ENCODE data around the gene CPSF3.

Gene CPSF3

GRCh38 chr2:9379391-9379755 lies 44.1 kb upstream of the CPSF3 start:
- POLR2A ChIA-PET = no interaction called here
- CTCF ChIA-PET = no interaction called here
- no peak overlapping the region for H3K4me3 ChIP-seq (ENCODE audit: low read depth, low read length)
- TF ChIP-seq, protein P1, sequence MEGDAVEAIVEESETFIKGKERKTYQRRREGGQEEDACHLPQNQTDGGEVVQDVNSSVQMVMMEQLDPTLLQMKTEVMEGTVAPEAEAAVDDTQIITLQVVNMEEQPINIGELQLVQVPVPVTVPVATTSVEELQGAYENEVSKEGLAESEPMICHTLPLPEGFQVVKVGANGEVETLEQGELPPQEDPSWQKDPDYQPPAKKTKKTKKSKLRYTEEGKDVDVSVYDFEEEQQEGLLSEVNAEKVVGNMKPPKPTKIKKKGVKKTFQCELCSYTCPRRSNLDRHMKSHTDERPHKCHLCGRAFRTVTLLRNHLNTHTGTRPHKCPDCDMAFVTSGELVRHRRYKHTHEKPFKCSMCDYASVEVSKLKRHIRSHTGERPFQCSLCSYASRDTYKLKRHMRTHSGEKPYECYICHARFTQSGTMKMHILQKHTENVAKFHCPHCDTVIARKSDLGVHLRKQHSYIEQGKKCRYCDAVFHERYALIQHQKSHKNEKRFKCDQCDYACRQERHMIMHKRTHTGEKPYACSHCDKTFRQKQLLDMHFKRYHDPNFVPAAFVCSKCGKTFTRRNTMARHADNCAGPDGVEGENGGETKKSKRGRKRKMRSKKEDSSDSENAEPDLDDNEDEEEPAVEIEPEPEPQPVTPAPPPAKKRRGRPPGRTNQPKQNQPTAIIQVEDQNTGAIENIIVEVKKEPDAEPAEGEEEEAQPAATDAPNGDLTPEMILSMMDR (IDR thresholded peaks at IDR 0.05; ENCODE audit: insufficient read depth, low read length, missing control alignments) = no peak
- DNase-seq (ENCODE audit: low read depth, low spot score) = no peak

- ChIA-PET CTCF (interaction anchor here (1.1 to 2.8 kb wide), 4 partner anchors 9 to 239 kb away, joined by 4 to 22 read pairs (median 6); no protein-coding TSS in a partner anchor), POLR2A (no interaction called here)
- DNase-seq (ENCODE audit: low read depth, low spot score) = peak; percentile 67
- H3K4me3 ChIP-seq (ENCODE audit: low read depth, low read length) = no peak overlapping the region
- TF ChIP-seq, protein P1 (IDR thresholded peaks at IDR 0.05; ENCODE audit: insufficient read depth, low read length, missing control alignments) = no peak
These were observed 42.5 kb upstream of the CPSF3 start for GRCh38 chr2:9380702-9381628.

- CTCF ChIA-PET = interaction anchor here (0.8 to 2.8 kb wide), 2 partner anchors 11 to 240 kb away, joined by 3 to 22 read pairs; no protein-coding TSS in a partner anchor
- POLR2A ChIA-PET = no interaction called here
- no peak for DNase-seq (ENCODE audit: low read depth, low spot score)
- TF ChIP-seq, protein P1 (IDR thresholded peaks at IDR 0.05; ENCODE audit: insufficient read depth, low read length, missing control alignments) = no peak
- no peak overlapping the region for H3K4me3 ChIP-seq (ENCODE audit: low read depth, low read length)
These were observed 40.7 kb upstream of the CPSF3 start for GRCh38 chr2:9382604-9383235.

DNA sequence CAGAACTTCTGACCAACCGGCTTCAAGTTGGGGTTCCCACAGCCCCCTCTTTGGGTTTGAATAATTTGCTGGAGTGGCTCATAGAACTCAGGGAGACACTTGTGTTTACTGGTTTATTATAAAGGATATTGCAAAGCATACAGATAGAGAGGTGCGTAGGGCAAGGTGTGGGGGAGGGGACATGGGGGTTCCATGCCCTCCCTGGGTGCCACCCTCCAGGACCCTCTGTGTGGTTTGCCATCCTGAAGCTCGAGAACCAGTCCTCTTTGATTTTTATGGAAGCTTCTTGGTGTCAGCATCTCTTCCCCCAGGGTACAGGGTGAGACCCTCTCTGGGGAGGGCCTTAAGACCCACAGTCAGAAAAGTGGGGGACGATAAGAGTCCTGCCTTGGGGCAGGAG lies 38.9 kb upstream of the CPSF3 start:
- TF ChIP-seq, protein P1 (IDR thresholded peaks at IDR 0.05; ENCODE audit: insufficient read depth, low read length, missing control alignments) = no peak
- ChIA-PET POLR2A (interaction anchor here (0.5 kb wide), 1 partner anchor 594 kb away, joined by 5 read pairs; no protein-coding TSS in a partner anchor), CTCF (interaction anchor here (1.2 to 2.0 kb wide), 2 partner anchors 14 to 20 kb away, joined by 8 to 9 read pairs; no protein-coding TSS in a partner anchor)
- DNase-seq (ENCODE audit: low read depth, low spot score) = no peak
- H3K4me3 ChIP-seq (ENCODE audit: low read depth, low read length) = no peak overlapping the region

GRCh38 chr2:9385841-9386240 lies 37.6 kb upstream of the CPSF3 start:
- CTCF ChIA-PET = interaction anchor here (0.8 to 1.5 kb wide), 3 partner anchors 21 to 244 kb away, joined by 3 to 9 read pairs (median 3); partner anchors contain the start of gene ASAP2
- H3K4me3 ChIP-seq (ENCODE audit: low read depth, low read length) = no peak overlapping the region
- TF ChIP-seq, protein P1 (IDR thresholded peaks at IDR 0.05; ENCODE audit: insufficient read depth, low read length, missing control alignments) = no peak
- DNase-seq (ENCODE audit: low read depth, low spot score) = no peak
- POLR2A ChIA-PET = no interaction called here

DNA sequence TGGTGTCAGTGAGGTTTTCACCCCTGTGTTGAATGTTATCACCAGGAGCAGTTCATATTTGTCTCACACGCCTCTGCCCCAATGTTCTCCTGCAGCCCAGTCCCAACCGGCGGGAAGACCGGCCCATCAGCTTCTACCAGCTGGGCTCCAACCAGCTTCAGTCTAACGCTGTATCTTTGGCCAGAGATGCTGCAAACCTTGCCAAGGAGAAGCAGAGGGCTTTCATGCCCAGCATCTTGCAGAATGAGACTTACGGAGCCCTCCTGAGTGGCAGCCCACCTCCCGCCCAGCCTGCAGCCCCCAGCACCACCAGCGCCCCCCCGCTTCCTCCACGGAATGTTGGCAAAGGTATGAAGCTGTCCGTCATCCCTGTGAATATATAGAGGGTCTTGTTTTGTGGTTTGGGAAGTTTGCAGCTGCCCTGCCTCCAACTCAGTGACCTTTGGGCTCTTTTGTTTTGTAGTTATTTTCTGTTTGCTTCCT lies 35.2 kb upstream of the CPSF3 start:
- TF ChIP-seq, protein P1 (IDR thresholded peaks at IDR 0.05; ENCODE audit: insufficient read depth, low read length, missing control alignments) = no peak
- no peak for DNase-seq (ENCODE audit: low read depth, low spot score)
- H3K4me3 ChIP-seq (ENCODE audit: low read depth, low read length) = no peak overlapping the region
- POLR2A ChIA-PET = no interaction called here
- CTCF ChIA-PET = interaction anchor here (1.0 to 1.2 kb wide), 2 partner anchors 17 to 182 kb away, joined by 3 to 6 read pairs; partner anchors contain the start of gene ASAP2

Data from AG04449 (cell line).